Measurements from ENCODE around the gene GRID1.
"Not testable (repeated sequence)": the region's sequence is repeated elsewhere in the genome, so short reads cannot be mapped to it uniquely, and the experiment has no call there.

GRID1 gene

DNA sequence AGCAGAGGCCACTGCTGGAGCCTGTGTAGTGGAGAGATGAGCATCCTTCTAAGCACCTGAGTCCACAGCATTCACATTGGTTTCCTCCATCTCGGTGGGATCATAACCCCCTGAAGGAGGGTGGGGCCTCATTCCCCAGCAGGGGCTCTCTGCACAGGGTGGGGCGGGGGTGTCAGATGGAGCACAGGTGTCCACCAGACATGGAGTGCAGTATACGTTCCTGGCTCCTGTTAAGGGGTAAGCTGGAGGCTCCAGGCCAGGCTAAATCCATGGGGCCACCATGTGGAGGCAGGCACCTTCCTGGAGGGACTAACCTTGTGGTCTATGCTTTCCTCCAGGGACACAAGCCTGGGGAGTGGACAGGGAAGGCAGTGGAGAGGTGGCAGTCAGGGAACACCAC, 252.6 kb downstream of the GRID1 start:
- no peak for DNase-seq

DNA sequence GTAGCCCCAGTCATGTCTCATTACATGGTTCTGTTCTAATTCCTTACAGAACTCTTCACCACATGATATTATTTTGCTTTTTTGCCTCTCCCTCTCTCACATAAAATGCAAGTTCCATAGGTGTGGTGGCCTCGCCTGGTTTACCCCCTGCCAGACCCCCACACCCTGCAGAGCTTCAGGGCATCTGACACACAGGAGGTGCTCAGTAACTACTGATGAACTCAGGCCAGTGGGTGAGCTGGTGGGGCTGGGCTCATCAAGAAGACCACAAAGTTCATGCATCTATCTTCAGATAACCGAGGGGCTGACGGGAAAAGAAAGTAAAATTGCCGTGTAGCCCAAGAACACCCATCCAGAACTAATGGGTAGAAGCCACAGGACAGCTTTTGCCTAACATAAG, 253.1 kb downstream of the GRID1 start:
- DNase-seq: no peak

DNA sequence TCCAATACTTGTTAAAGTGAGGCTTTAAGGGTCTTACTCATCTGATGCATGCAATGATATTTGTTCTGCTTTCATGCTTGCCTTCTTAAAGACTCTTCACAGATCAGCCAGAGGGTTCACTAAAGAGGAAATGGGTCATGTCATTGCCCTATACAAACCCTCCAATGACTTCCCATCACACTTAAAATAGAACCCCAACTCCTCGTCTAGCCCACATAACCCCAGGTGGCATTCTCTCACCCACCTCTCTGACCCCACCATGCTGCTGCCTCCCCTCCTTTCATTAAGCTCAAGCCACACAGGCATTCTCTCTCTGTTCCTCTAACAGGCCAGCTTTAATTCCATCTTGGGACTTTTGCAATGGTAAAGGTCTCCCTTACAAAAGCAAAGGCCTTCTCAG, 253.6 kb downstream of the GRID1 start:
- no peak for DNase-seq

DNA sequence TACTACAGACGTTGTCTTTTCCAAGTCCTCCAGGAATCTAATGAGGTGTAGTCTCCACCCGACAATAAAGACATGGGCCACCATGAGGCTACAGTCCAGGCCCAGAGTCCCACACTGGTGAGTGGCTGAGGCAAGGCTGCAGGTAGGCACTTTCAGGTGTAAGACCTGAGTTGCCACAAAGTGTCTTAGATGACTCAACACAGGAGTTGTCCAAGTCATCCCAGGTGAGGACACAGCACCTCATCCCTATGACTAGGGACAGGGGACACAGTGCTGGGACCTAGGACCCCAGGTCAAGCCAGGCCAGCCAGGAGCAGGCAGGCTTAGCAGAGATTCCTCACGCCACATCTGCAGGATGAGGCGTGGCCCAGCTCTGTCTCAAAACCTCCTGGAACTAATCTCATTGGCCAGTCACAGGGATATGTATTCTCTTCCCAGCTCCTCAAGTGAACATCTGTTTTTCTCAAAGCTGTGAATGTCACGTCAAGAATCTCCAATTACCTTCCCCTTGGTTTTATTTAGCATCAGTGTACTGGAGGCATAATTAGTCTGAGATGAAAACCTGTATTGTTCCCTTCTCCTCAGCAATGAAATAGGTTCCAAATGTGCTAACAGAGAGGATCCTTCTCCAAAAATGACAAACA, 254.6 kb downstream of the GRID1 start:
- DNase-seq: no peak

DNA sequence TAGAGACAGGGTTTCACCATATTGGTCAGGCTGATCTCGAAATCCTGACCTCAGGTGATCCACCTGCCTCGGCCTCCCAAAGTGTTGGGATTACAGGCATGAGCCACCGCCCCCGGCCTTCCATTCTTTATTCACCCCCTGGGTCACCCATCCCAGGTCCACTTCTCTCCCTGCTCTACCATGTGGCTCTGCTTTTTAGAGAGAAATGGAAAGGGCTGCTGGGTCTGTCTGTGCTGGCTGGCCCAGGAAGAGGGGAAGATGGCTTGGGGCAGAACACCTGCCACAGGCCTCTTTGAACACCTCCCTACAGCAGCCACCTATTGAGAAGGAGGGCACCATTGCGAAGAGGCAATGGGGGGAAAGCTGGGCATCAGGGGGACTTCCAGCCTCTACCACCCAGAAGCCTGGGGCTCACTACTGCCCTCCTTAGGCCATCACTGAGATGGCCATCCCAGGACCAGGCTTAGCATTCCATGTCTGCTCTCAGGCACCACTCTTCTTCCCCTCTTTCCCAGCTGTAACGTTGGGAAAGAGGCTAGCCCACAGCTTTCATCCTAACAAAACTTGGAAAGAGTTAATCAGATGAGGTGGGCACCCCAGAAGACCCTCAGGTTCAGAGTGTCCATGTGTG, 256.3 kb downstream of the GRID1 start:
- DNase-seq: no peak

DNA sequence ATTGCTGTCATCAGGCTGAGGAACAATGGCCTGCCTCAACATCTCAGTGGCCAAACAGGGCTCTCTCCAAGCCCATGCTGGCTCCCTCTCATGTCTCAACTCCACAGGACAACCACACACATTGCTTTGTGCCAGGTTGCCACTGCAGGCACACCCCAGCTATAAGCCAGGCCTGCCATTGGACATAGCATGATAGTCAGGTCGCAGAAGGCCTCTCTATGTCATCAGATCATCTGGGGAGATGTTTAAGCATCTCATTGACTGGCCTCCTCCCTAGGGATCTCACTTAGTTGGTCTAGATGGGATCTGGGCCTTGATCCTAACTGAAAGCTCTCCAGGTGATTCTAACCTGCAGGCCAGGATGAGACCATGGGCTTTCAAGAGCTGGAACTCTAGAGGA, 257.2 kb downstream of the GRID1 start:
- DNase-seq: no peak

DNA sequence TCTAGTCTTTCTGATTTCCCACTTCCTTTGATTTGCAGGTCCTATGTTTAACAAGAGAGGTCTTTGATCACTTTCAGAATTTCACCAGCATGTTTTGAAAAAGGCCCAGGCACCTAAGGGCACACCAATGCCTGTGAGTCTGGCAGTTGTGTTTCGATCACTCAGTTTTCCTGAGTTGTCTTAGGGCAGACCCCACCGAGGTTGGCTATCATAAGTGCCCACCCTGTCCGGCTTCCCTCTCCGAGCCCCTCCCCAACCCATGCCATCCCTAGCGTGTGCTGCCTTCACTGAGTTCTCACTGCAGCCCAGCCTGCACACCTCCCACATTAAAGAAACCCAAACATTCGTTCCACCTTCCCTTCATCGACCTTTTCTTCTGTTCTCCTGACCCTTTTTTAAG, 257.9 kb downstream of the GRID1 start:
- DNase-seq: no peak

DNA sequence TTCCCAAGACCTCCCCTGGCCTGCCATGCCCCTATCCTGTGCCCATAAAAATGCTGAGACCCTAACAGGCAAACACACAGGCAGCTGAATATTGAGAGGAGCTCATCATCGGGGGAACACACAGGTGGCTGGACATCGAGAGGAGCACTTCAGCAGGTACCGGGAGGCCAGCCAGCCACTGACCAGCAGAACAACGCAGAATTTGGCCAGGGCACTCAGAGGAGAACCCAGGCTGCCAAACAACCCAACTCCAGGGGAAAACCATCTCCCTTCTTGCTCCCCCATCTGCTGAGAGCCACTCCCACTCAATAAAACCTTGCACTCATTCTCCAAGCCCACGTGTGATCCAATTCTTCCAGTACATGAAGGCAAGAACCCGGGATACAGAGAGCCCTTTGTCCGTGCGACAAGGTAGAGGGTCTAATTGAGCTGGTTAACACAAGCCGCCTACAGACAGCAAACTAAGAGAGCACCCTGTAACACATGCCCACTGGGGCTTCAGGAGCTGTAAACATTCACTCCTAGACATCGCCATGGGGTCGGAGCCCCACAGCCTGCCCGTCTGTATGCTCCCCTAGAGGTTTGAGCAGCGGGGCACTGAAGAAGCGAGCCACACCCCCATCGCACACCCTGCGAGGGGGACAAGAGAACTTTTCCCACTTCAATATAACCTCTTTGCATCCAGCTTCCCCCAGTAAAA, 258.8 kb downstream of the GRID1 start:
- not testable (repeated sequence) for DNase-seq

DNA sequence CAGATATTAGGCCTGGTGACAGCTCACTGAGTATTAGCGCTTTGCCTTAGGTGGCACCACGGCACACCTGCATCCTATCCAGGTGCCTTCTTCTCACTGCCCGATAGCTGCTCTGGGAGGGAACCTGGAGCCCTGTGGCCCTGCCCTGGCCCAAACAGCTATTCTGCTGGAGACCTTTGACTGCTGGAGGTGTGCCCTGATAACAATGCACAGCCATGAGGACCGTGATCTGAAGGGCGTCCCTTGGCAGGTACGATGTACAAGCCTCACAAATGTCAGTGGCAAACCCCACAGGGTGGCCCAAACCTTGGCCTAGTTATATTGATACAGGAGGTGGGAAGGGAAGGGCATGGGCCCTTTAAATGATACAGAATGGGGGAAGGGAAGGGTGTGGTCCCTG, 259.5 kb downstream of the GRID1 start:
- no peak for DNase-seq

DNA sequence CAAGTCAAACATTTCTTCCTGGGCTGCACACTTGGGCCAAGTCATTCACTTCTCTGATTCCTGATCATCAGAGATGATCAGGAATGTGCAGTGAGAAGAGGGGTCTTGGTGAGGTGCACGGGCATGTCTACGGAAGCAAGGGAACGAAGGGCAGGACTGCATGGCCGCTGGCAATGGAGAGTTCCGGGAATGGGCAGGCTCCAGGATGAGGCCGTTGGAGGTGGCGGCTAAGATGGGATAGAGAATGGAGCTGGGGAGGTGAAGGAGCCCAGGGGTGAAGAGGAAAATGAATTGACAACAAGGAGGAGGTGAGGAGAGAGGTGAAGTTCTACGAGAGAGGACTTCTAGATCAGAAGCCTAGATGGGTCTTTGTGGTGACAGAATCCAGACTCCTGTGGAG, 260.0 kb downstream of the GRID1 start:
- DNase-seq: no peak

DNA sequence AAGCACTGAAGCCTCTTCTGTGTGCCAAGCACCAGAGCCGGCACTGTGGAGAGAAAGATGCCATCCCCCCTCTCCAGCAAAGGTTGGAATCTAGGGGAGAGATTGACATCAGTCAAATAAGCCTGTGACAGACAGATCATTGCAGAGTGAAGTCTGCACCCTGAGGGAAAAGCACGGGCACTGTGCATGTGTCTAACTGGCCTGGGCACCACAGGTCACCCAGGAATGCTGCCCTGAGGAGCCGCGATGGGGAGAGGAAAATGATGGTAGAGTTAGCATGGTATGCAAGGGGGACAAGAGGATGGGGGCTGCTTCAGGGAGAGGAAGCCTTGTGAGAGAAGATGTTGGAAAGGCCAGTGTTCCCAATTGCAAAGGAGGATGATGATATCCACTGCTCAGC, 261.0 kb downstream of the GRID1 start:
- DNase-seq: no peak

DNA sequence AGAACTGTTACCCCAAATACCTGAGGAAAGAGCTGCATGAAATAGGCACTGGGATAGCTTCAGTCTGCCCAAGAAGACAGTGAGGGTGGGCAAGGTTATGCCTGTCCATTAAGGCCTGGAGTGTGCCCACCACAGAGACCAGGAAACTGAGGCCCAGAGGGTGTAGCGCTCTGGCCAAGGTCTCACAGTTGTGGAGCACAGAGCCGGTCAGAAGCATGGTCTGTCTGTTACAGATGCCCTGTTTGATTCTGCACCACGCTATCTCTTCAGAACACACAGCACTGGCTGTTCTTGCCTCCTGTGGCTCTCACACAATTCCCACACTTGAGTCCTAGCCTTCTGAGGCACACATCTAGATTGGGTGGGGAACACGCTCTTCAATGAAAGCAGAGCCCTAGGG, 261.4 kb downstream of the GRID1 start:
- DNase-seq: no peak

DNA sequence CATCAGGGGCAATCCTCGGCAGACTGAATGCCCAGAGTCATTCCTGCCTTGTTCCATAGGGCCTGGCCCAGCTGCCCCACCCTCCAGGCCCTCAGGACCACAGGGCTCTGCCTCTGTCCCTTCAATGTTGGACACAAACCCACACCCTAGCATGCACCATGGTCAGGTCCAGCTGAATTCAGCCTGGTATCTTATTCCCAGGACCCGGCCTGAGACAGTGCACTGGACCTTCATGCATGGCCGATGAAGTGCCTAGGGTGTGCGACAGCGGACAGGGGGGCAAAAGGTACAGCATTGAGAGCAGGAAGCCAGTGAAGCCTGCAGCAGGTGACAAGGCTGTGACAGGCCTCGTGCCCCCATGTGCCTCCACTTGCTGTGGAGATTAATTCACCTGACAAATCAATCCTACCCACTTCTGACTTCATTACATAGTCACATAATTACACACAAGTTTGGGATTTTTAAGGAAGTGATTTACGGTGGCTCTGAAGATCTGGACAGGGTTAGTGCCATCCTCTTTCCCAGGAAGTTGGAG, 261.9 kb downstream of the GRID1 start:
- DNase-seq: no peak

DNA sequence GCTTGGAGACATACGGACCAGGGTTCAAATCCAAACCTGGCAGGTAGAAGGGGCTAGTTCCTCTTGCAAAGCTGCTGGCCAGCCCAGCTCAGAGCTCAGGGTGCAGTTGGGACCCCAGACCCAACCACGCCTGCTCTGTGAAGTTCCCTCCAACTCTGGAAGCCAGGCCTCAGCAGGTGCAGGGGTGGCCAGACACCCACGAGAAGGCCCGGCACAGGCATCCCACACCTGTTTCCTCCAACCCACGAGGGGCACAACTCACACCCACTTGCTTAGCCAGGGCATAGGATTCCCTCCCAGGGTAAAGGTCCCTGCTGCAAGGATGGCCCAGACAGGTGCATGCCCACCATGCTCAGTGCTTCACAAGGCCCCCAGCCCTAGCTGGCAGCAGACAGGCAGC, 262.4 kb downstream of the GRID1 start:
- DNase-seq: no peak

DNA sequence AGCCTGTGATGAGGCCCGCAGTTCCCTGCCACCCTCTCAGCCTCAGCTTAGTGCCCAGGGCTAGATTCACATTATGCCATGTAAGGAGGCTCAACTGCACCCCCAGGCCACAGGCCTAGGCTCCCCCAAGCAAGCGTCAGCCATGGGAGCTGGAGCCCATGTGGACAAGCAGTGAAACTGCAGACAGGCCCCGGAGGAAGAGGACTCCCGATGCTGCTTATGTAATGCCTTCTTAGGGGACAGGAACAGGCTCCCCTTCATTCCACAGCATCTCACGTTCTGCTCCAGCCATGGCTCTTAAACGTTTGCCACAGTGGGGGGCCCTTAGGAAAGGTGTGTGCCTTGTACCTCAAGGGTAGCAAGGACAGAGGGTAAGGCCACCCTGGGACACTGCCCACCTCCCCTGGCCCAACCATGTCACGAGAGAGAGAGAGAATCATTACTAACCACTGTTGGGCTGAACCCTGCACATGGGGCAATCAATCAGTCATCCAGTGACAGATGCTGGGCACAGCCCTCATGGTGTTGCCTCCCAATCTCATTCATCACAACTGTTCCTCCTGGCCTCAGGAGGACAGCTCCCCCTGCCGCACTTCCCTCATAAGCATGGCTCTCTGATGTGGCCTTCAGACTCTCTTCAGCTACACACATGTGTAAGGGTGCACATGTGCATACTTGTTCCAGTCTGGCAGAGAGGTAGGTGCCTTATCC, 263.0 kb downstream of the GRID1 start:
- no peak for DNase-seq

DNA sequence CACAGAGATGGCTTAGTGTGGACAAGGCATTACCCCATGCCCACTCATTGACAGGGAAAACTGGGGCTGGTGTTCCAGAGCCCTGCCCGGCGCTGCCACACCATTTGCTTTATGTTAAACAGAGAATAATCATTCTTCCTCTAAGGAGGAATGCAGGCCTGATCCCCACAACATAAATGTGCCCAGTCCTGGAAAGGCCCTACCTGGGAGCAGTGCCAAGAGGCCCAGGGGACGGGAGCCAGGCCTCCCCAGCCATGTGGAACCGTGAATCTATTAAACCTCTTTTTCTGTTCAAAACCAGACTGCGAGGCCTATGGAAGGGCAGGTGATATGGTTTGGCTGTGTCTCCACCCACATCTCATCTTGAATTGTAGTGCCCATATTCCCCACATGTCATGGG, 264.1 kb downstream of the GRID1 start:
- DNase-seq: no peak

DNA sequence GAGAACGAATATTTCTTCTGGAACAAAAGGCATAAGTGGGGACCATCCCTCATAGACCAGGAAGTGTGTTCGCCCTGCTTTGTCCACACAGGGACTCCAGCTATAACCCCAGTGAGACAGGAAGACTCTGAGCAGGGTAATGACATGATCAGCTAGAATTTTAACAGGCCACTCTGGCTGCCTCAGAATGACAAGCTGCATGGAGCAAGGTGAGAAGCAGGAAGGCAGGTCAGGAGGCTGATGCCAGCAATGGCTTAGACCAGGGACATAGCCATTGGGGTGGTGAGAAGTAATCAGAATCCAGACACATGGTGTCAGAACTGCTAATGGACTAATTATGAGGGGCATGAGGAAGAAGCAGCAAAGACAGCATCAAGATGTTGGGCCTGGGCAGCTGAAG, 264.6 kb downstream of the GRID1 start:
- no peak for DNase-seq

DNA sequence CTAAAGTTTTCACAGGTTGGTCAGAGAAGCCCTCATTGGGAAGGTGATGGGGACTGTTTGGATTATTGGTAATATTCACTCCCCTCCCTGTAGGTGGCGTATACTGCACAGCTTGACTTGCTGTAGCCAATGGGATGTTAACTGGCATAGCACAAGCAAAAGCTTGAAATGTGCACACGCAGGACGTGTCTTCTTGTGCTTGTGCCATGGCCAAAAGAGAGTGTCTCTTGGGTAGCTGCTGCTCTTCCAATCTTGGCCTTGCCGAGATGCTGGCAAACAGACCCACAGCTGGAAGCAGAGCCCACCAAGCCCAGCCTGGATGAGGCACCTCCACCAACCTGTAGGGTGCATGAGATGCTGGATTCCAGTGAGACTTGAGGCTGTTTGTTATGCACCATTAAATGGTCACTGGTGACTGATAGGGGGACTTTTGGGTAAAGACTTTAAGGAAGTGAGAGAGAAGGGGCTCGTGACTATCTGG, 266.0 kb downstream of the GRID1 start:
- no peak for DNase-seq

DNA sequence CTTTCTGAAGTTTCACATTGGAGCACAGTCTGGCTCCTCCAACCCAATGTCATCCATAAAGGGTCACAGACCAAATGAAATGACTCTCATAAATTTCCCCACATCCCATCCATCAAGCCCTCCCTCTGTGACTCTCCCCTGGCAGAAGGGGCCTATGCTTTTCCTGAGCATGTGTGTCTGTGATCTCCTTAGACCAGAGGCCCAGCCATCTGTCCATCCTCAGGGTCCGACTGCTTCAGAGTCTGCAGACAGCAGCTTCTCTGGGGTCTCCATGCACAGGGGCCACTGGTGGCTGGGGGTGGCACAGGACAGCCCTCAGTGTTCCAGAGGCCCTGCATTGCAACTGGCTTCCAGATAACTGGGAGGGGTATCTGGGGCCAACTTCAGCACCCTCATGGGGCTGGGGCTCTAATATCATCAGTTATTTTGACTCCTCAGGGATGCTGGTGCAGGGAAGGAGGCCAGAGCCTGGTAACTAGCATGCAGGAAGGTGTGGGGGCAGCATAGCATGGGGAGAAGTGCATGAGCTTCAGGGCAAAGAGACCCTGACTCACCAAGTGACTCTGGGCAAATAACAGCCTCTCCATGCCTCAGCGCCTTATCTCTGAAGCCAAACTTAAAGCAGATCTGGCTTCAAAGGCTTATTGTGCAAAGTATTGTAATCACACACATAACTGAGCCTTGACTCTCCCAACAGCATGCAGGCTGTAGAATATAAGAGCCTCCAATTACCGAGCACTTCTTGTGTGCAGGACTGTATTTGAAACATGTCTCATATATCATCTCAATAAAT, 266.9 kb downstream of the GRID1 start:
- DNase-seq: no peak

DNA sequence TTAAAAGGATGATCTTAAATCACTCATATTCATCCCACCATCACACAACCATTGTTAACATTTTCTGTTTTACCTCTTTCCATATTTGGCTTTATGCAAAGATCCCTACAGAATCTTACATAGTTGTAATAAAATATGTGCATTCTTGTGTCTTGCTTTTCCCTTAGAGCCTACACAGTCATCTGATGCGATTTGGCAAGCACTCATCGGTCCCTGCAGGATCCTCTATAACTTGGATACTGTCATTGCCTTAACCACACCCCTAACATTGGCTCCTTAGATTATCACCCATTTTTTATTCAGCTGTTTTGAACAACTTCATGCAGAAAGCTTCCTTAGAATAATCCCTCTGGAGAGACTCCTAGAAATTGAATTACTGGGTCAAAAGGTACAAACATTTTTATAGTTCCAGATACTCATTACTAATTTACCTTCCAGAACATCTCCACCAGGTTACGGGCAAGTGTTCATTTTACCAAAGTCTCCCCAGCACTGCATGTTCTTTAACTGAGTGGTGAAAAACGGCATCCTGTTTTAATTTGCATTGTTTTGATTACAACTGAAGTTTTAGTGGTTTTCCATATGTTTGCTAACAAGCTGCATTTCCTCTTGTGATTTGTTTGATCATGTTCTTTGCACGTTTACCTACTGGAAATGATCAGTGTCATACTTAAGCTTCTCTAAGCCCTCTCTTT, 268.3 kb downstream of the GRID1 start:
- DNase-seq: no peak

DNA sequence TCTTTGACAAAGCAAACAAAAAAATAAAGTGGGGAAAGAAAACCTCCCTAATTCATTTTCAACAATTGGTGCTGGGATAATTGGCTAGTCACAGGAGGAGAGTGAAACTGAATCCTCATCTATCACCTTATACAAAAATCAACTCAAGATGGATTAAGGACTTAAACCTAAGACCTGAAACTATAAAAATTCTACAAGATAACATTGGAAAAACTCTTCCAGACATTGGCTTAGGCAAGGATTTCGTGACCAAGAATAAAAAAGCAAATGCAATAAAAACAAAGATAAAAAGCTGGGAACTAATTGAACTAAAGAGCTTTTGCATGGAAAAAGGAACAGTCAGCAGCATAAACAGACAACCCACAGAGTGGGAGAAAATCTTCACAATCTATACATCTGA, 271.5 kb downstream of the GRID1 start:
- not testable (repeated sequence) for DNase-seq

DNA sequence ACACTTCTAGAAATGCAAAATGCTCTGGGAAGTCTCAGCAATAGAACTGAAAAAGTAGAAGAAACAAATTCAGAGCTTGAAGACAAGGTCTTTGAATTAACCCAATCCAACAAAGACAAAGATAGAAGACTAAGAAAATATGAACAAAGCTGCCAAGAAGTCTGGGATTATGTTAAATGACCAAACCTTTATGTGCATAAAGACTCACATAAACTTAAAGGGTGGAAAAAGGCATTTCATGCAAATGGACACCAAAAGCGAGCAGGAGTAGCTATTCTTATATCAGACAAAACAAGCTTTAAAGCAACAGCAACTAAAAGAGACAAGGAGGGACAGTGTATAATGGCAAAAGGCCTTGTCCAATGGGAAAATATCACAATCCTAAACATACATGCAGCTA, 274.3 kb downstream of the GRID1 start:
- not testable (repeated sequence) for DNase-seq
